Right lobe of liver (tissue), 4 donors: Measurements from ENCODE around the gene ACVR2B.

Source experiments
- CTCF ChIP-seq, 4 donors: fragments of 200-600 bp in 3 of 4; fragments of 450-650 bp in 1 of 4; IDR thresholded peaks; one replicate each; pipeline versions ENCODE4 v1.5.1 to v1.8.0; 2016 to 2022; ENCODE audit warnings: antibody characterized with exemption in 4 of 4, mild to moderate bottlenecking in 2 of 4
- POLR2A ChIP-seq: fragments of 450-650 bp; IDR thresholded peaks from one replicate; pipeline ENCODE4 v1.6.1; 2017; ENCODE audit warnings: antibody characterized with exemption, mild to moderate bottlenecking
- donor health status: DM: no; HTN: no; CAD: no.
- donor health status: DM: no; HTN: no; CAD: no.
- donor health status: DM: no; HTN: yes; CAD: no.

DNA sequence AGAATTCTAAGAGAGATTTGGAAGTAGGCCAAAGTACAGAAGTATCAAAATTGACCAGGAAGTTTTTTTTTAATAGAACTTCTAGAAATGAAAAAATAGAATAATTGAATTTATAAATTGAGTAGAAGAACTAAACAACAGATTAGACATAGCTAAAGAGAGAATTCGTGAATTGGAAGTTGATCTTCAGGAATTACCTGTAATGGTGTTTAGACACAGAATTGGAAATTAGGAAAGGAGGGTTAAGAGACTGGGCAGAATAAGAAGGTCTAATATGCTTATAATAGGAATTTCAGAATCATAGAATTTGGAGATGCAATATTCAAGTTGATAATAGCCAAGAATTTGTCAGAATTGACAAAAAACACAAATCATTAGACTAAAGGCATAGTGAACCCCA, 16.2 kb downstream of the ACVR2B start:
- TF ChIP-seq CTCF (IDR thresholded peaks at IDR 0.05) = no peak
- no peak for TF ChIP-seq POLR2A
